GM10248 (cell line): Measurements from ENCODE around the gene NUDT21.

Experiments used
- CTCF ChIA-PET: fragments of 300-600 bp; sonication (Branson Sonifier 250); formaldehyde crosslinking; extraction: SDS; loops from one replicate; lab custom pipeline; 2021; ENCODE audit warnings: antibody characterized with exemption; lab: Yijun Ruan, JAX
- POLR2A ChIA-PET: fragments of 350-650 bp; sonication (Branson Sonifier 250); formaldehyde crosslinking; extraction: SDS; loops from one replicate; lab custom pipeline; 2020; ENCODE audit warnings: antibody characterized with exemption; lab: Yijun Ruan, JAX
- DNase-seq: peaks from one replicate; pipeline ENCODE4 v3.0.0; 2012; ENCODE audit errors: extremely low spot score
- TF ChIP-seq, protein P1 (sequence below): IDR thresholded peaks from 2 replicates; pipeline ENCODE4 v1.5.1; 2012; ENCODE audit warnings: mild to moderate bottlenecking, low read depth; ENCODE audit errors: extremely low read depth, missing control alignments, control extremely low read depth

The NUDT21 gene

DNA sequence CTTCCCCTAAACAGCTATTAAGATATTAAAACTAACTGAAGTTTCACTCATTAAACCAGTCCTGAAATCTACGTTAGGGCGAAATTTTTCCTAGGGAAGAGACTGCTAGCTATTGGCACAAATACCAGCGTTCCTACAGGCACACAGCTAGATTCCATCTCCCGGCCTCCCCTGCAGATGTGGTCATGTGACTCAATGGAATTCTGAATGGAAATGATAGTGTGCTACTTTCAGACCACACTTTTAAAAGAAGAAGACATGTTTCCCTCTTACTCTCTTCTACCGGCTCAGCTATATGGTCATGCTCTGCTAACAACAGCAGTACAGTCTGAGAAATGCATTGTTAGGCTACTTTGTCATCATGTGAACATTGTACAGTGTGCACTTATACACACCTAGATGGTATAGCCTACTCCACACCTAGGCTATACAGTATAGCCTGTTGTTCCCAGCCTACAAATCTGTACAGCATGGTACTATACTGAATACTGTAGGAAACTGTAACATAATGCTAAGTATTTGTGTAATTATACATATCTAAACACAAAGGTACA is 31.6 kb upstream of the NUDT21 start:
- TF ChIP-seq, protein P1, sequence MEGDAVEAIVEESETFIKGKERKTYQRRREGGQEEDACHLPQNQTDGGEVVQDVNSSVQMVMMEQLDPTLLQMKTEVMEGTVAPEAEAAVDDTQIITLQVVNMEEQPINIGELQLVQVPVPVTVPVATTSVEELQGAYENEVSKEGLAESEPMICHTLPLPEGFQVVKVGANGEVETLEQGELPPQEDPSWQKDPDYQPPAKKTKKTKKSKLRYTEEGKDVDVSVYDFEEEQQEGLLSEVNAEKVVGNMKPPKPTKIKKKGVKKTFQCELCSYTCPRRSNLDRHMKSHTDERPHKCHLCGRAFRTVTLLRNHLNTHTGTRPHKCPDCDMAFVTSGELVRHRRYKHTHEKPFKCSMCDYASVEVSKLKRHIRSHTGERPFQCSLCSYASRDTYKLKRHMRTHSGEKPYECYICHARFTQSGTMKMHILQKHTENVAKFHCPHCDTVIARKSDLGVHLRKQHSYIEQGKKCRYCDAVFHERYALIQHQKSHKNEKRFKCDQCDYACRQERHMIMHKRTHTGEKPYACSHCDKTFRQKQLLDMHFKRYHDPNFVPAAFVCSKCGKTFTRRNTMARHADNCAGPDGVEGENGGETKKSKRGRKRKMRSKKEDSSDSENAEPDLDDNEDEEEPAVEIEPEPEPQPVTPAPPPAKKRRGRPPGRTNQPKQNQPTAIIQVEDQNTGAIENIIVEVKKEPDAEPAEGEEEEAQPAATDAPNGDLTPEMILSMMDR, result no peak
- no peak for DNase-seq
- ChIA-PET POLR2A (no interaction called here), CTCF (no interaction called here)

DNA sequence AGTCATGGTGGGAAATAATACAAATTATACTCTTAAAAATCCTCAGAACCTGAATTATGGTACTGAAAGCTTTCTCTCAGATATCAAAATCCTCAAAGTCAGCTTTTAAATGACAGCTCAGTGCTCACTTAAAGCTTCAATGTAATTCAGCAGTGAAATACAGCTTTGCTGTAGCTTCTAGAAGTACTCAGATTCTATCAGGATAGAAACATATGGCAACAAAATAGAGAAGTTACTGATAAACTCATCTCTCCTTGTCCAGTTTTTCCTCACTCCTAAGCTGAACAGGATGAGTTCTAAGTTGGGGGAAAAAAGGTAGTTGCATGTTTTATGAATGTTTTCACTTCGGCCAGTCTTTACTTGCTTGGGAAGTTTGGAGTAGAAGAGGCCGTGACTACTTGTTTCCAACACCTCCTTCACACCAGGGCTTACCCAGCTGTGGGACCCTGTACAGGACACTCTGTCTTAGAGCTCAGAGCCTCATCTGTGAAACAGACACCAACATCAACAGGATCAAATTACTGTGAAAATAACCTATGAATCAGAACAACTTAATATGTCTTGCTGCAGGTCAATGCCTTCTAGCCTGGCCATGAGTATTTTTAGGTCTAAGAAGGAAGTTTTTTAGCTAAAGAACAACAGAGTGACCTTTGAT is 30.5 kb upstream of the NUDT21 start:
- TF ChIP-seq, protein P1, result no peak
- CTCF ChIA-PET, result interaction anchor here (1.1 kb wide), 2 partner anchors 9 to 13 kb away, joined by 3 read pairs; no protein-coding TSS in a partner anchor
- POLR2A ChIA-PET, result no interaction called here
- DNase-seq, result no peak

DNA sequence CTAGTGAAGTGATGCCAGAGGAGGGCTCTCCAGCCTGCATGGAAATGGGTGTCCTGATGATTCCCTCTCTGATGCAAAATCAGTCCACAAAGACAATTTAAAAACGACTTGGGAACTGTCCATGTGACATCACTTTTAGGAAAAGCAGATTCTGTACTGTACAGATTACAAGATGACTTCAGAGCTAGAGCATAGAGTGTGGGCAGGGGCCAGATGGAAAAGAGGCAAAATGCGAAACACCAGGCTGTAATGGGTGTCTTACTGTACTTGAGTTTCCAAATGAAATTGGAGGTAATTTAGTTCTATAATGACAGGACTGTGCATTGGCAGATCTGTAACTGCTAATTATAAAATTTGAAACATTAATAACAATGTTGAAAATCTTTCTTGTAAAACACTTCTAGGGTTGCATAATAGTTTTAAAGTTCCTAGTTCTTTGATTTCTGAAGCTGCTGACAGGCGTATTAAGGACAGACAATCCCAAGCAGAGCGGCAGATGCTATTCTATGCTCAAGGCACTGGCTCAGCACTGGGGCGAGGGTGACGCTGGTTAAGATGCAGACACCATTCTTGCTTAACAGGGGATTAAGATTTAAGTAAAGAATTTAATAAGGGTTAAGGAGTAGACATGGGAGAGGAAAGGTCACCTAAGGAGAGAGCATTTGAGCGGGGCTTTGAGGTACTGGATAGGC is 29.8 kb upstream of the NUDT21 start:
- ChIA-PET POLR2A (no interaction called here), CTCF (interaction anchor here (1.1 kb wide), 1 partner anchor 8 kb away, joined by 3 read pairs; no protein-coding TSS in a partner anchor)
- no peak for DNase-seq
- TF ChIP-seq, protein P1, result no peak

DNA sequence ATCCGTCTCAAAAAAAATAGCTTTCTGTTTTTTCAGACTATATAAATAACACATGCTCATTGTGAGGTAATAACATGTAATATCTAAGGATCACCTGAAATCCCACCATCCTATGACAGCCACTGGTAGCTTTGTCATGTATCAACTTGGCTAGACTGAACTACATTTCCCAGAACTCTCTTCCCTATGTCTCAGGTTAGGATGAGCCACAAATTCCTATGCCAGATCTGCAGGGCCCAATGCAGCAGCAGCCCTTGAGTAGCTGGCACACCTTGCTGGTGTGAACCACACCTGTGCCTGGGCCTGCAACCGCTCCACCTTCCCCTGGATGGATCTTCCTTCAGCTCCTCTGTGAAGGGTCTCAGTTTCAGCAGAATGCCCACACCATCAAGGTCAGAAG is 28.3 kb upstream of the NUDT21 start:
- TF ChIP-seq, protein P1, result no peak
- ChIA-PET CTCF (interaction anchor here (1.5 to 1.6 kb wide), 2 partner anchors 30 to 222 kb away, joined by 4 read pairs; no protein-coding TSS in a partner anchor), POLR2A (no interaction called here)
- DNase-seq, result no peak

DNA sequence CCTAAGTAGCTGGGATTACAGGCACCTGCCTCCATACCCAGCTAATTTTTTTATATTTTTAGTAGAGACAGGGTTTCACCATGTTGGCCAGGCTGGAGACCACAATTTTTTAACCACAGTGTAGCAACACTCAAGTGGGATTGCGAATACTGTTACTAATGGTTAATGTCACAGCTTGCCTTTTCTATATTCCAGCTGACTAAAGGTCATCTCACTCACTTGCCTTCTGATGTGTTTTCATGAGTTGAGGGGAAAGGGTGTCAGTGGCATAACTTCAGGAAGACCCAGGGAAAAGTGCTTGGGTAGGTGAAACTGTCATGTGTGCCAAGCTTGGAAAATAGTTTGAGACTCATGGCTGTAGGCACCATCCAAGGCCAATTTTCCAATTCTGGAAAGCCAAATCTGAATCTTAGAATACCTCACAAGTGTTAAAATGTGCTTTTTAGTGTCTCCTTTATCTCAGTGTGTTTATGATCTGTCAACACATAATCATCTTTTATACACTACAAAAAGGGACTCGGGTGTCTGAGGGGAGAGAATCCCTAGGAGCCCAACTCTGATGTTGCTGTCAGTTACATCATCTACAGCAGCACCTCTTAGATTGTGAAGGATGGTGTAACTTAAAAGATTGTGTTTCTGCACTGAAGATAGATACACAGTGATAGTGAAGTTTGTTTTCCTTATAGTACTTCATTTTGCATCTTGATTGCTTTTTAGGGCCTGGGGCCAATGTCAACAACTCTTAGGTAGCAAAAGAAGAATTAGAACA is 27.3 kb upstream of the NUDT21 start:
- CTCF ChIA-PET, result interaction anchor here (1.5 to 1.6 kb wide), 2 partner anchors 29 to 223 kb away, joined by 4 read pairs; no protein-coding TSS in a partner anchor
- no peak for DNase-seq
- POLR2A ChIA-PET, result no interaction called here
- TF ChIP-seq, protein P1, result no peak
